ENCODE results near the gene C1QBP.

GRCh38 chr17:5439446-5439764 is 450 bp upstream of the C1QBP start:
- TF ChIP-seq CTCF (IDR thresholded peaks at IDR 0.05) (peak in 1 of 2 donors; percentile 6), POLR2AphosphoS5 (IDR thresholded peaks at IDR 0.05) (no peak), EP300 (IDR thresholded peaks at IDR 0.05) (no peak)

Measured in suprapubic skin (tissue), 4 donors.